Urothelium cell line (cell line): ENCODE data around the gene RASEF.

ENCODE experiments used
- DNase-seq: peaks from one replicate; pipeline ENCODE4 v3.0.0; 2011; ENCODE audit warnings: low spot score, mixed read lengths
- FAIRE-seq: peaks from 2 replicates; lab custom pipeline; 2011; peaks lifted over from hg19 to GRCh38; lab: Jason Lieb, UNC

The RASEF gene

GRCh38 chr9:83015897-83016296 is 47.0 kb downstream of the RASEF start:
- FAIRE-seq, result no peak
- no peak for DNase-seq

- no peak for DNase-seq
- FAIRE-seq, result no peak
Measured at GRCh38 chr9:83013867-83014605, 48.9 kb downstream of the RASEF start.

DNA sequence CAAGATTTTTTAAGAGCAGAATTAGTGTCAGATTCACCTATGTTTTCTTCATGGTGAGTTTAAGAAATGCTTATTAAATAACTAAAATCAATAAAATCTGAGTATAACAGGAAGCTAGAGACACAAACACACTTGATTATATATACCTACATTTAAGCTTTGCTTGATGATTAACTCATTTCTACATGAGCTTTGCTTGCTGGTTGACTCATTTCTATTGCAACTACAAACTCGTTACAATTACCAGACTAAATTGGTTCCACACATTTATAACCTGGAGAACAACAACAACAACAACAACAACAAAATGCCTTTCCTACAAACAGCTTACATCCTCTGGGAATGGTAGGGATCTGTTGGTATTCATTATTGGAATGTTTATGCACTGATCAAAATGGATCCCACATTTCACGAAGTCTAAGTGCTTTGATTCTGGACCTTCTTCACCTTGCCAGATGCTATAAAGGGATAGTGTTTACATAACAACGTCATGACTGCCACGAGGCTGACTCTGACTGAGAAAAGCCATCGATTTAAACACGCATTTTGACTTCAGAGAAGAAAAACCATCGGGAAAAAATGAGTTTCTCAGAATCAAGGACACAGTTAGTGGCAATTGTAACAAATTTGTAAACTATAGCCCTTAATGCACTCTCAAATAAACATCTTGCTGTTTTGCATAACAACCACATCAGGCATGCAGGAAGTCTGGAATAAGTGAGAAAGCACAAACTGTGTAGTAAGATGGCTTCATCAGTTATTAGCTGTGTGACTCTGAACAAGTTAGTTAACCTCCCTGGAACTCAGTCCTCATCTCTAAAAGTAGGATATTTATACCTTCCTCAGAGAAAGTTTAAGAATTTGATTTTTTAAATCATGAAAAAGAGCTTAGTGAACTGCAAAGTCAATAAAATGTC is 49.8 kb downstream of the RASEF start:
- FAIRE-seq, result no peak
- DNase-seq, result no peak

- no peak for FAIRE-seq
- no peak for DNase-seq
Measured at GRCh38 chr9:83012168-83012921, 50.6 kb downstream of the RASEF start.

DNA sequence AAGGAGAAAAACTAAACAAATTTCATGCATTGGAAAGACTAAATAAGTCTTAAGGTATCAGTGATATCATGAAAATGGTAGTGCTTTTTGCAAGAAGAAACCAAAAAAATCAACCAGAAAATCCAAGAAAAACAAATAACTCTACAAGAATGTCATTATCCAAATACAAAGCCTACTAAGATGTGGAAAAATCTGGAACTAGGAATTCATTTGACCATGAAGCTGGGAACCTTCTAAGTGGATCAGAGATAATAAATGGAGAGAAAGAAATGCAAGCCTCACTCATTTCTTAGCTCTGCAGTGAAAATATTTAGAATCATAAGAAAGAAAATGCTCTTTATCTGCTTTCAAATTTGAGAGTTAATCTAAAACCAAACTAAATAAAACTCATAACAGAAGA is 51.3 kb downstream of the RASEF start:
- no peak for DNase-seq
- FAIRE-seq, result no peak

- DNase-seq, result no peak
- FAIRE-seq, result no peak
Measured at GRCh38 chr9:83007521-83008300, 55.2 kb downstream of the RASEF start.

DNA sequence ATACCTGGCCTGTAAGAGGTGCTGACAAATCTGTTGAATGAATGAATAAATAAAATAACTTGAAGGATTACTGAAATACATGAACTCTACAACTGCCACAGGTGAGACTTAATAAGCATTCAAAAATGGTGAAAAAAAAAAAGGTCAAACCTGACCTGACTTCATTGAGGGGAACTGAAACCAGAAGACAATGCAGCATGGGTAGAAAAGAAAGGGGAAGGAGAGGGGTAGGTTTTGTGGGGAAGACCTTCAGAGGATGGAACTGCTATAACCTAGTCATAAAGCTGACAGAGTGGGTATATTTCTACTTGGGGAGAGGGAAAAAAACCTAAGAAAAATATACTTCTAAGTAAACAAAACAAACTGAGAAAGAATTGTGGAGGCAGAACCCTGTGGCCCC is 56.6 kb downstream of the RASEF start:
- DNase-seq (no peak), FAIRE-seq (no peak)

DNA sequence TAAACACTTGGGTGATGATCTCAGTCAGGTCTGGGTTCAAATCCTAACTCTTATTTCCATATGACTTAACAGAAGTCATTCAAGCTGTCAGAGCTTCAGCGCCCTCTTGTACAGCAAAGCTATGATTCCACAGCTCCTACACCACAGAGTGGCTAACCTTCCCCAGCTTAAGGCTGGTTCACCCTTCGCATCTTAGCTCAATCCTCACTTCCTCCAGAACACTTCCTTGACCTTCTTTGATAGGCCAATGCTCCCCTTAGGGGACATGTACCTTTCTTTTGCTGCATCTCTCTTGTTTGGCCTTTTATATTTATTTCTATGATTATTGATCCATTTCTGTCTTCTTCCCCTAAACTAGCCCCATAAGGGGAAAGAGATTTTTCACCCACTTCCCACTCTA is 57.0 kb downstream of the RASEF start:
- FAIRE-seq (peak; percentile 32), DNase-seq (no peak)

GRCh38 chr9:83005361-83005760 is 57.6 kb downstream of the RASEF start:
- no peak for FAIRE-seq
- DNase-seq, result no peak

GRCh38 chr9:83002329-83002728 is 60.6 kb downstream of the RASEF start:
- no peak for FAIRE-seq

GRCh38 chr9:83000765-83001164 is 62.2 kb downstream of the RASEF start:
- DNase-seq (no peak), FAIRE-seq (no peak)

More at GRCh38 chr9:83002329-83002728, 60.6 kb downstream of the RASEF start:
- DNase-seq, result no peak

DNA sequence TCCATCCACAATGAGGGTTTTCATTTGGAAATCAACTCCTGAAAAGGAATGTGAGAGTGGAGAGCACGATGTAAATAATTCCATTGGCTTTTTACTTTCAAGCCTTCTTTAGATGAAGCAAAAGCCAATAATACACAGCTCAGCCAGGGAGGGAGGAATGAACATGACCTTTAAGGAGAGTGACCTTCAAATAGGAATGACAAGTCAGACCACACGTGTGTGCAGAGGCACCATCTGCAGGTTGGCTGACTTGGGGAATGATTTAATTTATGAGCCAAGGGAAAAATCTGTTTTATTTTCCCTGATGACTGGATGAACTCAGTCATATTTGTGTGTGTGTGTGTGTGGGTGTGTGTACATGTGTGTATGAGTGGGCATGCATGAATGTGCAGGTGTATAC is 64.5 kb downstream of the RASEF start:
- FAIRE-seq (no peak), DNase-seq (no peak)

DNA sequence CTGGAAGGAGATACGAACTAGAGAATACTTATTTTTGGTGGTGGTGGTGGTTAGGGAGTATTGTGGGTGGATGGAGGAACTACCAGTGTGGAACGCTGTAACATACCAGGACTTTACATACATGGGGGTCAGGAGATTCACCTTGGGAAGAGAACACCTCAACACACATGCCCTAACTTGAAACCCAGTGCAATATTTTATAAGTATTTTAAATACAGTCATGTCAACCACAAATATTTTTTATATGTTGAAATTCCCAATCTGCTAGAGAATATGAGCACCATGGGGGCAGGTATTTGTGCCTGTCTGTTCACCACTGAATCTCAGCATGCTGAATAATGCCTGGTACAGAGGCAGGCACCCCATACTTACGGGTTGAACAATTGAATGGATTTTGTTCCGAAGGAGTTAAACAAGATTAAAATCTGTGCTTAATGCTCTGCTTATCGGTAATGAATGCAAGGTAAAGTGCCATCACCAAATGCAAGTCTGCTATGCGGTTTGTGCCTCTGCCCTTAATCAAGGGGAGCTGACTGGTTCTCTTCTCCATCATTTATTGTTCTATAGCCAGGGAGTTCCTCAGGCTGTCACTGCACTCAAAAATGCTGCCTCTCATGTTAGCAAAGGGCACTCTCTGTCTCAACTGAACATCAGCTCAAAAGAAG is 65.3 kb downstream of the RASEF start:
- FAIRE-seq (no peak), DNase-seq (no peak)

DNA sequence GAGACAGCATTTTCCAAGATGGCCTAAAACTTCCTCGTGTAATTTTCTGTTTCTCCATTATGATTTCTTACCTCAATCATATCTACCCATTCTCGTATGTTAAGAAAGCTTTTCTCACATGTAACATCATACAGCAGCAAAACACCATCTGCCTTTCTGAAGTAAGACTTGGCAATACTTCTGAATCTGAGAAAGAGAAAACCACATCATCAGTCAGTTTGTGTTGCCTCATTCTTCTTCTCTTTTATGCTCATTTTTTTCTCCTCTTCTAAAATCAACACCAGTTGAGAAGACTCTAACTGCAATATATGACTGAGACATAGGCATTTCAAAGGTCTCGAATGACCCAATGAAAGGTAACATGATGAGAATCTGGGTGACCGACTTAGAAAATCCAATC is 66.0 kb downstream of the RASEF start:
- FAIRE-seq (no peak), DNase-seq (no peak)

- FAIRE-seq (no peak), DNase-seq (no peak)
Measured at GRCh38 chr9:82993856-82994605, 68.9 kb downstream of the RASEF start.

DNA sequence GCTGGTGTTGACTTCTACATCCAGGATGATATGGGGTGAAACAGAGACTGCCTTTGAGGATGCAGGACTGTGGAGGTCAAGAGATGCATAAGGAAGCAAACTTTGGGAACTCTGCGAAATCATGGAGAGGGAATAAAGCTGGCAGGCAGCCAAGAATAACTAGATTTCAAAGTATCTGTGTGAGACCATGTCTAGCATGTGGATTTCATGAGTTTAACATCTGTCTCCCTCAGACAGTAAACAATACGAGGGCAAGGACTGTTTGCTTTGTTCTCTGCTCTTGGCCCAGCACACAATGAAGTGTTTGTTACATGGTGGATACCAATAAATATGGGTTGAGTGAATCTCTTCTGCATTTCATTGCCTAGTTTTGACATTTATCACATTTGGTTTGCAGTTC is 71.3 kb downstream of the RASEF start:
- DNase-seq (peak; percentile 18), FAIRE-seq (no peak)

DNA sequence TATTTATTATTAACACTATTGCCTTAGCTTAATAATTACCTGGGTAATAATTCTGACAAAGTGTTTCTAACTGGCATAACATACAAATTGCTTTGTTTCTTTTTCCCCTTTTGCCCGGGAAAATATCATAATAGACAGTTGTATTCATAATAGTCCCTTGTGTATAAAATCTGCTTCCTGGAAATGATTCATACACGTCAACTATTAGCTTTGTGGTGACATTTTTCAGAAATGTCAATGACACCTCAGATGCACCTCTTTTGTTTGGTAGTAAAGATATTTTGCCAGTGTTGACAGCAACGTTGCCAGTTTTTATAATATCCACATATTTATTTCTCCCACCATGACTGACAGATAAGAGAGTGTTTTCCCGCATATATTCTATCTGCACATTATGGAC is 73.0 kb downstream of the RASEF start:
- DNase-seq, result peak; percentile 12
- FAIRE-seq, result no peak

DNA sequence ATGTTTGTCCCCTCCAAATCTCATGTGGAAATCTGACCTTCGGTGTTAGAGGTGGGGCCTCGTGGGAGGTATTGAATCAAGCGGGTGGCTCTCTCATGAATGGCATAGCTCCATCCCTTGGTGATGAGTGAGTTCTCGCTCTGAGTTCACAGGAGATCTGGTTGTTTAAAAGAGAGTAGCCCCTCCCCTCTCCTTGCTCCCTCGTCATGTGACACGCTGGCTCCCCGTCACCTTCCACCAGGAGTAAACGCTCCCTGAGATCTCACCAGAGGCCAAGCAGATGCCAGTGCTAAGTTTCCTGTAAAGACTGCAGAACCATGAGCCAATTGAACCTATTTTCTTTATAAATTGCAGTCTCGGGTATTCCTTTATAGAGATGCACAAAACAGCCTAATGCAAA is 74.5 kb downstream of the RASEF start:
- FAIRE-seq, result no peak
- DNase-seq, result no peak
